PC-3 (cell line): ENCODE measurements around the gene ODAM. TPM values are rescaled to one million over a fixed set of nuclear protein-coding genes. Genes with fewer than 3 reads are reported as not detected.
"Not testable (repeated sequence)": the region's sequence is repeated elsewhere in the genome, so short reads cannot be mapped to it uniquely, and the experiment has no call there.

Source experiments
- ATAC-seq: fragments of 200-7000 bp; cut with Tn5 transposase; 2 replicates; pipeline ENCODE4 v1.9.1; 2020; ENCODE audit warnings: mild to moderate bottlenecking, moderate library complexity
- BruUV-seq: library from RNA; stranded (reverse); fragments of 400-500 nt; replicated peaks from 2 replicates; lab custom pipeline; 2021; lab: Mats Ljungman, UMichigan
- CTCF ChIA-PET: fragments of 300-600 bp; sonication (Branson Sonifier 250); formaldehyde crosslinking; loops from one replicate; lab custom pipeline; 2022; ENCODE audit warnings: antibody characterized with exemption; lab: Charles Lee
- POLR2A ChIA-PET: fragments of 300-600 bp; sonication (Branson Sonifier 250); formaldehyde crosslinking; loops from one replicate; lab custom pipeline; 2022; ENCODE audit warnings: antibody characterized with exemption; ENCODE audit not compliant: unreplicated experiment; lab: Charles Lee
- DNase-seq: peaks from one replicate; pipeline ENCODE4 v3.0.0-alpha.2; 2015
- H2AFZ ChIP-seq: fragments of 300-600 bp; sonication (generic); 2 replicates; pipeline ENCODE4 v1.6.0; 2016; ENCODE audit warnings: antibody characterized with exemption, low read length
- H3F3A ChIP-seq: fragments of 300-600 bp; sonication (generic); one replicate; pipeline ENCODE4 v1.6.0; 2017; ENCODE audit warnings: antibody characterized with exemption, low read length, control low read depth, mild to moderate bottlenecking; ENCODE audit not compliant: unreplicated experiment
- H3K27ac ChIP-seq: fragments of 300-600 bp; sonication (generic); 2 replicates; pipeline ENCODE4 v1.5.1; 2016; ENCODE audit warnings: mild to moderate bottlenecking, low read length
- H3K27me3 ChIP-seq: fragments of 300-600 bp; sonication (generic); 2 replicates; pipeline ENCODE4 v1.6.1; 2016; ENCODE audit warnings: low read length, mixed read lengths
- H3K36me3 ChIP-seq: fragments of 300-600 bp; sonication (generic); 2 replicates; pipeline ENCODE4 v1.6.1; 2016; ENCODE audit warnings: low read depth, mixed run types, low read length, mixed read lengths
- H3K4me1 ChIP-seq: fragments of 300-600 bp; sonication (generic); 2 replicates; pipeline ENCODE4 v1.5.1; 2016; ENCODE audit warnings: low read length; ENCODE audit not compliant: insufficient read depth
- H3K4me2 ChIP-seq: fragments of 300-600 bp; sonication (generic); 2 replicates; pipeline ENCODE4 v1.6.0; 2016; ENCODE audit warnings: low read length
- H3K4me3 ChIP-seq: fragments of 300-600 bp; sonication (generic); 2 replicates; pipeline ENCODE4 v1.5.1; 2016; ENCODE audit warnings: mild to moderate bottlenecking, low read length, mixed read lengths
- H3K79me2 ChIP-seq: fragments of 300-600 bp; sonication (generic); 2 replicates; pipeline ENCODE4 v1.6.1; 2017; ENCODE audit warnings: low read length, mixed read lengths
- H3K9ac ChIP-seq: fragments of 300-600 bp; sonication (generic); 2 replicates; pipeline ENCODE4 v1.6.0; 2016; ENCODE audit warnings: mild to moderate bottlenecking, low read length
- H3K9me2 ChIP-seq: fragments of 300-600 bp; sonication (generic); replicated peaks from 2 replicates; pipeline ENCODE4 v1.6.1; 2016; ENCODE audit warnings: mixed run types, low read length, mixed read lengths
- H3K9me3 ChIP-seq: fragments of 300-600 bp; sonication (generic); 2 replicates; pipeline ENCODE4 v1.6.1; 2016; ENCODE audit warnings: low read length, mixed read lengths
- H4K20me1 ChIP-seq: fragments of 300-600 bp; sonication (generic); 2 replicates; pipeline ENCODE4 v1.6.1; 2016; ENCODE audit warnings: low read length, mixed read lengths
- EZH2 ChIP-seq: fragments of 300-600 bp; sonication (generic); IDR thresholded peaks from one replicate; pipeline ENCODE4 v1.6.1; 2017; ENCODE audit warnings: antibody characterized with exemption, mild to moderate bottlenecking, low read length; ENCODE audit not compliant: unreplicated experiment
- EZH2phosphoT487 ChIP-seq: fragments of 300-600 bp; sonication (generic); IDR thresholded peaks from 2 replicates; pipeline ENCODE4 v1.6.1; 2018; ENCODE audit warnings: mild to moderate bottlenecking, antibody characterized with exemption, low read length, borderline replicate concordance
- intact Hi-C: fragments of 100-400 bp; cut with micrococcal nuclease; formaldehyde crosslinking; loops from 2 replicates; pipeline ENCODE4 v1.9.0; 2023
- total RNA-seq: library from RNA; depleted of rRNA; stranded (reverse); fragments of >200 nt; gene quantifications from 2 replicates; pipeline ENCODE4 v1.2.3, GENCODE V29; 2014
- TF ChIP-seq, protein P1 (sequence below): fragments of 300-600 bp; sonication (generic); conservative IDR thresholded peaks from 2 replicates; pipeline ENCODE4 v1.5.1; 2017; ENCODE audit warnings: antibody characterized with exemption, low read depth, mild to moderate bottlenecking, low read length

Gene ODAM
- total RNA-seq, 1 experiment from 2014 or later: not detected

DNA sequence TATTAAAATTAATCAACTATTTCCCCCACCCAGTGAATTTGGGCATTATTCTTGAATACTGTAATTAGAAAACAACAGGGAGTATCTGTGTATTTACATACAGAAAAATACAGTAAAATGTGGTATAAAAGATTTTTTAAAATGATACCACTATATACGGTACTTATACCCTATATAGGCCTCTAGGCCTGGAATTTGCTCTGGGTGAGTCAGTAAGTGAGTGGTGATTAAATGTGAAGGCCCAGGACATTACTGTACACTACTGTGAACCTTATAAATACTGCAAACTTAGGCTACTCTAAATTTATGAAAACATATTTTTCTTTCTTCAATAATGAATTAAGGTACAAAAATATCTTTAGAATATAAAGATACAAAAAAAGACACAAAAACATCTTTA is 40.6 kb downstream of the ODAM start:
- H3K4me2 ChIP-seq: no peak overlapping the region
- no peak overlapping the region for H3K27ac ChIP-seq
- H3K27me3 ChIP-seq: peaks cover 3% of the 10 kb centered on the region; the same call in 1 of the 2 replicates
- H3K36me3 ChIP-seq: no peaks in the 10 kb centered on the region
- ChIA-PET POLR2A (no interaction called here), CTCF (no interaction called here)
- H3F3A ChIP-seq: no peaks in the 10 kb centered on the region
- no peaks in the 10 kb centered on the region for H3K9me2 ChIP-seq
- TF ChIP-seq, protein P1, sequence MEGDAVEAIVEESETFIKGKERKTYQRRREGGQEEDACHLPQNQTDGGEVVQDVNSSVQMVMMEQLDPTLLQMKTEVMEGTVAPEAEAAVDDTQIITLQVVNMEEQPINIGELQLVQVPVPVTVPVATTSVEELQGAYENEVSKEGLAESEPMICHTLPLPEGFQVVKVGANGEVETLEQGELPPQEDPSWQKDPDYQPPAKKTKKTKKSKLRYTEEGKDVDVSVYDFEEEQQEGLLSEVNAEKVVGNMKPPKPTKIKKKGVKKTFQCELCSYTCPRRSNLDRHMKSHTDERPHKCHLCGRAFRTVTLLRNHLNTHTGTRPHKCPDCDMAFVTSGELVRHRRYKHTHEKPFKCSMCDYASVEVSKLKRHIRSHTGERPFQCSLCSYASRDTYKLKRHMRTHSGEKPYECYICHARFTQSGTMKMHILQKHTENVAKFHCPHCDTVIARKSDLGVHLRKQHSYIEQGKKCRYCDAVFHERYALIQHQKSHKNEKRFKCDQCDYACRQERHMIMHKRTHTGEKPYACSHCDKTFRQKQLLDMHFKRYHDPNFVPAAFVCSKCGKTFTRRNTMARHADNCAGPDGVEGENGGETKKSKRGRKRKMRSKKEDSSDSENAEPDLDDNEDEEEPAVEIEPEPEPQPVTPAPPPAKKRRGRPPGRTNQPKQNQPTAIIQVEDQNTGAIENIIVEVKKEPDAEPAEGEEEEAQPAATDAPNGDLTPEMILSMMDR: no peak
- TF ChIP-seq EZH2 (no peak), EZH2phosphoT487 (no peak)
- no peak for ATAC-seq
- BruUV-seq: no TSS peak
- H3K4me3 ChIP-seq: no peak overlapping the region
- no peaks in the 10 kb centered on the region for H4K20me1 ChIP-seq
- H3K9me3 ChIP-seq: no peaks in the 10 kb centered on the region
- intact Hi-C loops: no loop called here
- DNase-seq: no peak
- no peak overlapping the region for H2AFZ ChIP-seq
- no peak overlapping the region for H3K9ac ChIP-seq
- H3K4me1 ChIP-seq: no peaks in the 10 kb centered on the region
- H3K79me2 ChIP-seq: no peaks in the 10 kb centered on the region

DNA sequence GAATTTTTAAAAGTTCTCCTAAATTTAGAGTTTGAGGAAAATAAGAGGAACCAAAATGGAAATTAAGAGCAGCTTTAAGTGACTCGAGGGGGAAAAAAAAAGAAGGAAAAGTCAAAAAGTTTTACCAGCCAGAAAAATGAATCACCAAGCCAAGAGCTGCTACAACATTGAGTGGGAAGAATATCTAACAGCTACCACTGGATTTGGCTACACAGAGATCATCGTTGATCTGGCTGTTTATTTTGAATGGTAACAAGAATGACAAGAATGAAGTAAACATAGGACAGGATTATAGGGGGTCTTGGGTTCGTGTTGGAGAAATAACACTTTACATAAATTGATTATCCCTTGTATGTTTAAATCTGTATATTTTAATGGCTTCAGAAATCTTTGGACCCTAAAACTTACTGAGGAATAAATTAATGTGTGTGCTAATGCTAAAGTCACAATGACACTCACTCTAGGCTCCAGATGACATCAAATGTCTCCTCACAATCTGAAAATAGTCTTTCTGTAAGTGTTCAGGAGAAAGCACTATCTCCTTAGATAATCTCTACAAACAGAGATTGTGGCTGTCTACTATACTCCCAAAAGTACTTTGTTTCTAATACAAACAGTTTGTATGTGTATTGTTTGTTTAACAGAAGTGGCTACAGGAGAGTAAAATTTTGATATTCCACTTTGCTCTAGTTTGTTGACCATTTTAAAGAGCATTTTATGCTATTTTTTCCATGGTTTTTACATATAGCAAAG is 43.8 kb downstream of the ODAM start:
- no peaks in the 10 kb centered on the region for H3F3A ChIP-seq
- no peak overlapping the region for H3K27ac ChIP-seq
- H3K4me1 ChIP-seq: no peaks in the 10 kb centered on the region
- no peak overlapping the region for H3K4me2 ChIP-seq
- no peak overlapping the region for H3K4me3 ChIP-seq
- intact Hi-C loops: no loop called here
- H4K20me1 ChIP-seq: no peaks in the 10 kb centered on the region
- no peaks in the 10 kb centered on the region for H3K9me2 ChIP-seq
- ChIA-PET POLR2A (no interaction called here), CTCF (no interaction called here)
- no peak for TF ChIP-seq EZH2phosphoT487
- TF ChIP-seq, protein P1: no peak
- no peak for TF ChIP-seq EZH2
- ATAC-seq (no peak), DNase-seq (no peak)
- peaks cover 10% of the 10 kb centered on the region; the same call in 1 of the 2 replicates for H3K27me3 ChIP-seq
- H3K36me3 ChIP-seq: no peaks in the 10 kb centered on the region
- H3K9me3 ChIP-seq: no peaks in the 10 kb centered on the region
- no peak overlapping the region for H3K9ac ChIP-seq
- BruUV-seq: no TSS peak
- no peaks in the 10 kb centered on the region for H3K79me2 ChIP-seq
- no peak overlapping the region for H2AFZ ChIP-seq

DNA sequence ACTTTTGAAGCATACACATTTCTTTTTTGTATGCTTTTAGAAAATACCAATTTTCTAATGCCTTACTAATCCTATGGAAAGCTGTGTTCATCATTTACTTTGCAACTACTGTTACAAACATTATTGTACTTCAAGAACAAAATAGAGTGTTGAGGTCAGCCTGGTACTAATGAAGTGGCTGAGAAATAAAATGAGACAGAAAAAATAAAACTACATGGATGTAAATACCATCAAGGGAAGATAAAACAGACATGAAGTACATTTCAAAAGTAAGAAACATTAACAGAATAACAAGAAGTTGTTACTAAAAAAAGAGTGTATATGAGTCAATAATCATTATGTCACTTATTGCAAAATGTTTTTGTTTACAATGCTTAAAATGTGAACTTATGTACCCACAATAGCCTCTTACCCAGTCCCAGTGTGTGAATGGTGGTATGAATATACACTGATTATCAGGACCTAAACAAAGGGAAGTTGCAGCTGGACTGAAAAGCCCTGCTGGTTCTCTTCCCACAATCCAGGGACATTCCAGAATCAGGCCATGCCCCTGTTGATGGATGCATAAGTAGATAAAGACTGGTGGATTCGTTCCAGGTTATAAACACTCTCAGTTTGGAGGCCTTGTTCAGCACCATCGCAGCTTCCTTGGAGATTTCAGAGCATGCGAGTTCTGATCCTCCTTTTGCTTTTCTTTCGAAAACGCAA is 44.5 kb downstream of the ODAM start:
- Histone ChIP-seq H3K4me1 (no peaks in the 10 kb centered on the region), H3K27me3 (peaks cover 11% of the 10 kb centered on the region; the same call in 1 of the 2 replicates), H3K9ac (no peak overlapping the region), H3F3A (no peaks in the 10 kb centered on the region), H2AFZ (no peak overlapping the region), H3K9me2 (no peaks in the 10 kb centered on the region), H4K20me1 (no peaks in the 10 kb centered on the region), H3K79me2 (no peaks in the 10 kb centered on the region), H3K4me3 (no peak overlapping the region), H3K4me2 (no peak overlapping the region), H3K27ac (no peak overlapping the region), H3K36me3 (no peaks in the 10 kb centered on the region), H3K9me3 (no peaks in the 10 kb centered on the region)
- ChIA-PET POLR2A (no interaction called here), CTCF (no interaction called here)
- DNase-seq (no peak), ATAC-seq (no peak)
- BruUV-seq: no TSS peak
- intact Hi-C loops: no loop called here
- TF ChIP-seq EZH2phosphoT487: no peak
- TF ChIP-seq, protein P1: no peak
- TF ChIP-seq EZH2: no peak

DNA sequence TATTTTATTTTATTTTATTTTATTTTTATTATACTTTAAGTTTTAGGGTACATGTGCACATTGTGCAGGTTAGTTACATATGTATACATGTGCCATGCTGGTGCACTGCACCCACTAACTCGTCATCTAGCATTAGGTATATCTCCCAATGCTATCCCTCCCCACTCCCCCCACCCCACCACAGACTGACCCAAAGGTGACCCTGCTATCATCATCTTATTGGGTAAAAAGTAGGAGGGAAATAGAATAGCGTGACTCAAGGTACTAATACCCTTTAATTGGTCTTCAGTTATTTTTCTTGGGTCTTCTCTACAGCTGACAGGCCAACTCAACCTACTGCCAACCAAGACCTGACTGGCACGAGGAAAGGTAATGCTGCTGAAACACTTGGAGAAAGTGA is 46.8 kb downstream of the ODAM start, which contains the start of gene CSN3:
Gene CSN3 (plus strand): TSS at position 301 of the 400 bp plus-strand sequence. CDS start 2,223 bp downstream, outside the sequence.
- BruUV-seq, ATAC-seq, H3K79me2 ChIP-seq, H3K4me1 ChIP-seq, H3K36me3 ChIP-seq, H2AFZ ChIP-seq, H3K9ac ChIP-seq, H3F3A ChIP-seq, H3K4me3 ChIP-seq, H3K4me2 ChIP-seq, DNase-seq, CTCF ChIA-PET, H3K27ac ChIP-seq, intact Hi-C loops, H3K9me3 ChIP-seq, H3K9me2 ChIP-seq, H4K20me1 ChIP-seq, POLR2A ChIA-PET: not testable (repeated sequence)
- H3K27me3 ChIP-seq: peaks cover 13% of the 10 kb centered on the region; the same call in 1 of the 2 replicates
